SH-SY5Y (cell line): ENCODE results near the gene KRT26.

Experiments
- GATA2 ChIP-seq: IDR thresholded peaks from 2 replicates; pipeline ENCODE4 v1.6.1; 2011; ENCODE audit warnings: mild to moderate bottlenecking, low read depth, low read length
- GATA3 ChIP-seq: IDR thresholded peaks from 2 replicates; pipeline ENCODE4 v1.6.1; 2011; ENCODE audit warnings: low read depth, mild to moderate bottlenecking, low read length, moderate library complexity

KRT26 gene

GRCh38 chr17:40726919-40727318, 45.1 kb downstream of the KRT26 start:
- TF ChIP-seq GATA2 = no peak
- no peak for TF ChIP-seq GATA3

- TF ChIP-seq GATA3 = no peak
- no peak for TF ChIP-seq GATA2
Measured at GRCh38 chr17:40724656-40725055, 47.3 kb downstream of the KRT26 start.

- TF ChIP-seq GATA3 (no peak), GATA2 (no peak)
Measured at GRCh38 chr17:40722241-40722640, 49.8 kb downstream of the KRT26 start.

GRCh38 chr17:40720899-40721298, 51.1 kb downstream of the KRT26 start:
- no peak for TF ChIP-seq GATA3
- no peak for TF ChIP-seq GATA2

GRCh38 chr17:40718930-40719329, 53.1 kb downstream of the KRT26 start:
- TF ChIP-seq GATA3 (no peak), GATA2 (no peak)

- TF ChIP-seq GATA2 = no peak
- TF ChIP-seq GATA3 = no peak
Measured at GRCh38 chr17:40717776-40718175, 54.2 kb downstream of the KRT26 start.
